GM21576 (cell line): ENCODE measurements around the gene KCNAB2.

Experiments used
- ATAC-seq: cut with Tn5 transposase; IDR thresholded peaks from one replicate; pipeline ENCODE4 v1.9.1; 2021; ENCODE audit warnings: mild to moderate bottlenecking, moderate library complexity; ENCODE audit not compliant: unreplicated experiment

Gene KCNAB2

DNA sequence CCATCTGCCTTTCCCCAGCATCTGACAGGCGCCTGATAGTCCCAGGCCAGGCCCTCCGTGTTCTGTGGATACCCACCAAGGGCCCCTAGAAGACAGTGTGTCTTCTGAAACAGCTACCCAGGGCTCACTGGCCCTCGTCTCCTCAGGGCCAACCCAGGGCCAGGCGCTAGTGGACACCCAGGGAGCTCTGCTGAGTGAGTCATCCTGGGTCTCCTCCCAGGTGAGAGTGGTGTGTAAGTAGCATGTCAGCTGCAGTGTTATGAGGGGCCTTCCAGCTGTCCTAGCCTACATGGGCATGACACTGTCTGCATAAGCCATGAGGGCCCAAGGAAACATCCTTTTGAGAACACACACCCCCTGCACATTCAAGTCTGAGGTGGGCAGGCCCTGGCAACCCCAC, 97.7 kb downstream of the KCNAB2 start:
- no peak for ATAC-seq

DNA sequence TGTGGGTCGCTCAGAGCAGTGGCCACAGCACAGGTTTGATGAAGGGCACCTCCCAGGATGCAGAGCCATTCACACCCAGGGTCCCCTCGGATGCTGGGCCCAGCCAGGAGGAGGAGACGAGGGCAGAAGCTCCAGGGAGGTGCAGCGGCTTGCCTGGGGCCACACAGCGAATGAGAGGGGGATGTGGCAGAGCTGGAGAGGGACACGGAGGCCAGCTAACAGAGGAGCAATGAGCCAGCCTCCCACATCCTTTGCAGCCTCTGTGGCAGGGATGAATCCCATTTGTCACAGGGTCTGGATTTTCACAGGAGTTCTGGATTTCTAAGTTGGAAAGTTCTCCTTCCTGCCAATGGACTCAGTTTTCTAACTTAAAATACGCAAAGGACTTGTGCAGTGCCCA, 98.5 kb downstream of the KCNAB2 start:
- no peak for ATAC-seq

DNA sequence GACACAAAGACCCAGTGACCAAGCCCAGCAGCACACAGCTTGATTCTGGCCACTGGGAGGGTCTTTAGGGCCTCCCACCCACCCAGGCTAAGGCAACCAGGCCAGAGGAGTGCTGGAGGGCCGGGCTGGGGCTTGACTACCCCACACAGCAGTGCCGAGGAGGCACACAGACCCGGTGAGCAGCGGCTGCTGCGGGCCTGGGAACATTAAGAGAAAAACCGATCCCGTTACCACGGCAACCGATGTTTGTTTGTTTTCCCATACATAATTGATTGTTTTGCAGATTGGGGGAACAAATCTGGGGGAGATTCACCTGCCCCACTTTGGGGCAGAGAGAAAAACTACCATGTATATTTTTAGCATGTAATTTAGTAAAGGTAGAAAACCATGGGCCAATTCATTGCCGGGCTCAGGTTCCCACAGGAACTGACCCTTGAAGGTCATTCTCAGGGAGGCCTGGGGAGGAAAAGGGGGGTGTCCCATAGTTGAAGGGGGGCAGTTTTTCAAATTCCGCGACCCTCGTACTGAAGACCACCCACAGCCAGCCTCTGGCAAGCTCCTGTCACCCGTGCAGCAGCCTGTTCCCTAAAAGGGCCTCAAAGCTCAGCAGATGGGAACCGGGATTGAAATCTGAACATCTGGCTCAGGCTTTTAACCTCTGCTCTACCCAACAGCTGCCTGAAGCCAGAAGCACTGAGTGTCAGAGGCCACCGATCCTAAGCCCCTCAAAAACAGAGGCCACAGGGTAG, 99.1 kb downstream of the KCNAB2 start:
- no peak for ATAC-seq

DNA sequence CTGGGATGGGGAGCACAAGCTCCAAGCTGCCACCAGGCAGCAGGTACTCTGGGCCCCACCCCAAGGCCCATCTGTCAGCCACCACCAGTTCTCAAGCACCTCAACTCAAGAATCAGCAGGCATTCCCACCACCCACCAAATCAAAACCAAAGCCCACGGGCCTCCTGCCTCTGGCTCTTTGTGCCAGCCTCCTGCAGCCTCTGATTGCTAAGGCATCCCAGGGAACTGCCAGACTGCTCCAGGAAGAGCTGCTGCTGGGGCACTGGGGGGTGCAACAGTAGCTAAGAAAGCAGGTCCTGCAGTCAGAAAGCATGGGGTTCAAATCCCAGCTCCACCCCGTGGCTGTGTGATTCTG, 99.7 kb downstream of the KCNAB2 start:
- no peak for ATAC-seq

DNA sequence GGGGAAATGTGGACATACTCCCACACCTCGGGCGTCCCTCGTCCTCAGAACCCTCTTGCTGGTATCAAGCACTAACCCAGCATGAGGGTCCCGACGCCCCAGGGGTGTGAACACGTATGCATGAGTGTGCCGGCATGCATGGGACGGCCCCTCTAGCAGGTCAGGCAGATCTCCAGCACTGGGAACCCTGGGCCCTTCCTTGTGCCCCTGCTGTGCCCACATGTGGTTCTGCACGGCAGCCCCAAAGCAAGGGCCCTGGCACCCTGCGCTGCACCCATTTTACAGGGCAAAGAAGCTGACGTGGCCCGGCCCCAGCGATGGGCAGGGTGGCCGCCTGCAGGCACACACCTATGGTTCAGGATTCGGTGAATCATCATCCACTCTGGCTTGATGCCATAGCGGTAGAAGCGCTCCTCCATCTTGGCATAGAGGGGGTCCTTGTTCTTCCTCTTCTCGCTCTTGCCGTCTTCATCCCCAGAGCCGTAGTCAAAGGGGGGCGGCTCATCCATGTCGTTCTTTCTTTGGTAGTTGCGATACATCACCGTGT, 100.2 kb downstream of the KCNAB2 start:
- no peak for ATAC-seq

DNA sequence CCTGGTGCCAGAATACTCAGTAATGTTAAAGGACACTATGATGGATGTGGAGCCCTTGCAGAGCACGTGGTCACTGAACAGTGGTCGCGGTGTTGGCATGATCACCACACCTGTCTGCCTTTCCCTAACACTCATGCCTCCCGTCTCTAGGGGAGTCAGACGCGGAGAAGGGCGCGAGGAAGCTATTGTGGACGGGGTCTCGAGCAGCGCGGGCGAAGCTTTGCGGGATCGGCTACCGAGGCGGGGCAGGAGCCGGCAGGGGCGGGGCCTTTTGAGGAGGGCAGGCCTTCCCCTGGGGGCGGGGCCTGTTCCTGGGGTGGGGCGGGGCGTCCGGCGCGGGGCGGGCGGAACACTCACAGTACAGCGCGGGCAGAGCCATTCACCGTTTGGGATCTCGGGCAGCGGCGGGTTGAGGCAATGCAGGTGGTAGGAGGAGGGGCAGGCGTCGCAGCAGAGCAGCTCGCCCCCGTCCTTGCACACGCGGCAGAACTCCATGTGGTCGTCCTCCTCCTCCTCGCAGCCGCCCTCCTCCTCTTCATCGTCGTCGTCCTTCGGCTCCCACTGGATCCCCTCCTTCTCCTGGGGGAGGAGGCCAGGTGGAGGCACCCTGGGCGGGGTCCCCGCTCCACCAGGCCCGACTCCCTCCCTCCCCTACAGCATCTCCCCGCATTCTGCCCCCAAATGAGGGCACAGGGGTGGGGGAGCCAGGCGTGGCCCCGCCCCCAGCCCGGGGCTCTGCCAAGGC, 103.0 kb downstream of the KCNAB2 start:
- no peak for ATAC-seq

DNA sequence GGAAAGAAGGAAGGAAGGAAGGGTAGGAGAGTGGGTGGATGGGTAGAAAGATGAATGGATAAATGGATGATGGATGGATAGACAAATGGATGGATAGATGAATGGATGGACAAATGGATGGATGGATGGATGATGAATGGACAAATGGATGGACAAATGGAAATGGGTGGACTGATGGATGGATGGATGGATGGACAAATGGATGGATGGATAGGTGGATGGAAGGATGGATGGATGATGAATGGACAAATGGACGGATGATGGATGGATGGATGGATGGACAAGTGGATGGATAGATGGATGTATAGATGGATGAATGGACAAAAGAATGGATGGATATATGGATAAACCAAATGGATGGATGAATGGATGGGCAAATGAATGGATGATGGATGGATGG, 103.9 kb downstream of the KCNAB2 start:
- no peak for ATAC-seq

DNA sequence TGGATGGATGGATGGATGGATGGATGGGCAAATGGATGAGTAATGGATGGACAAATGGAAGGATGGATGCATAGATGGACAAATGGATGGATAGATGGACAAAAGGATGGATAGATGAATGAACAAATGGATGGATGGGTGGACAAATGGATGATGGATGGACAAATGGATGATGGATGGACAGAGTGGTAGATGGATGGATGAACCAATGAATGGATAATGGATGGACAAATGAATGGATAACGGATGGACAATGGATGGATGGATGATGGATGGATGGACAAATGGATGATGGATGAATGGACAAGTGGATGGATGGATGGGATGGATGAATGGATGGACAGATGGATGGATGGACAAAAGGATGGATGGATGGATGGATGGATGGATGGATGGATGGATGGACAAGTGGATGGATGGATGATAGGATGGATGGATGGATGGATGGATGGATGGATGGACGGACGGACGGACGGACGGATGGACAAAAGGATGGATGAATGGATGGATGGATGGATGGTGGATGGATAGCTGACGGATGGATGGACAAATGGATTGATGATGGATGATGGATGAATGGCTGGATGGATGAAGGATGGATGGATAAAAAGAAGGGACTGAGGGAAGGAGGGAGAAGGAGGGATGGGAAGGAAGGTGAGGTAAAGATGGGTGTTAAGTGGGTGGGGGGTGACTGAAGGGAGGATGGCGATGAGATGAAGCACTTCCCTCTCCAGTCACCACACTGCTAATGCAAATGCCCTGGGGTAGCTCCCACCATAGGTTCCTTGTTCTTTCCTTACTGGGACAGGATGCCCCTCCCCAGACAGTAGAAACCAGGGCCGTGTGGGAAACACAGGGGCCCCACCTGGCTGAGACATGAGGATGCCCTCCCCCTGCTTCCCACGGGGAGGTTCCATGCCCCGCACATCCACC, 104.6 kb downstream of the KCNAB2 start:
- ATAC-seq: no peak
